HepG2 (cell line): Measurements from ENCODE around the gene CKAP5. TPM values are rescaled to one million over a fixed set of nuclear protein-coding genes. Genes with fewer than 3 reads are reported as not detected.

Source experiments
- BORCS8-MEF2B ChIP-seq: sonication (generic); formaldehyde crosslinking; IDR thresholded peaks from 2 replicates; pipeline ENCODE4 v1.8.0; 2022; ENCODE audit warnings: mild to moderate bottlenecking, missing genetic modification reagents
- CSRNP2 ChIP-seq: sonication (generic); formaldehyde crosslinking; conservative IDR thresholded peaks from 2 replicates; pipeline ENCODE4 v1.8.0; 2022; ENCODE audit warnings: low read depth, missing genetic modification reagents
- DDIT3 ChIP-seq: sonication (generic); formaldehyde crosslinking; IDR thresholded peaks from 2 replicates; pipeline ENCODE4 v1.4.0; 2020; ENCODE audit warnings: mild to moderate bottlenecking, missing genetic modification reagents
- FOSL1 ChIP-seq: sonication (generic); formaldehyde crosslinking; IDR thresholded peaks from 2 replicates; pipeline ENCODE4 v1.9.0; 2021; ENCODE audit warnings: missing genetic modification reagents, borderline replicate concordance
- FOXM1 ChIP-seq: sonication (generic); formaldehyde crosslinking; IDR thresholded peaks from 2 replicates; pipeline ENCODE4 v1.5.0; 2020; ENCODE audit warnings: missing genetic modification reagents
- GATAD2A ChIP-seq: IDR thresholded peaks from 2 replicates; pipeline ENCODE4 v1.6.1; 2016
- MAFK ChIP-seq, 2 experiments: IDR thresholded peaks in 1 of 2; conservative IDR thresholded peaks in 1 of 2; 2 replicates each; pipeline ENCODE4 v1.6.1; 2011; ENCODE audit warnings: improper control_type of control experiment in 2 of 2, low read length in 2 of 2
- MXD4 ChIP-seq: IDR thresholded peaks from 2 replicates; pipeline ENCODE4 v1.6.1; 2016; ENCODE audit warnings: mild to moderate bottlenecking, missing biosample characterization, missing genetic modification reagents
- NCOA5 ChIP-seq: sonication (generic); formaldehyde crosslinking; IDR thresholded peaks from 2 replicates; pipeline ENCODE4 v1.4.0; 2020; ENCODE audit warnings: missing genetic modification reagents
- NPAS2 ChIP-seq: sonication (generic); formaldehyde crosslinking; IDR thresholded peaks from 2 replicates; pipeline ENCODE4 v1.8.0; 2022; ENCODE audit warnings: mild to moderate bottlenecking, missing genetic modification reagents, borderline replicate concordance
- TOPORS ChIP-seq: sonication (generic); formaldehyde crosslinking; IDR thresholded peaks from 2 replicates; pipeline ENCODE4 v1.8.0; 2023; ENCODE audit warnings: mild to moderate bottlenecking, missing genetic modification reagents
- ZNF142 ChIP-seq: sonication (generic); formaldehyde crosslinking; IDR thresholded peaks from 2 replicates; pipeline ENCODE4 v1.4.0; 2020; ENCODE audit warnings: missing genetic modification reagents
- ZNF260 ChIP-seq: sonication (generic); formaldehyde crosslinking; IDR thresholded peaks from 2 replicates; pipeline ENCODE4 v1.4.0; 2020; ENCODE audit warnings: missing genetic modification reagents, low read depth, mild to moderate bottlenecking, borderline replicate concordance
- ZNF282 ChIP-seq: fragments of 450-650 bp; IDR thresholded peaks from 2 replicates; pipeline ENCODE4 v1.6.1; 2018; ENCODE audit not compliant: partially characterized antibody
- ZNF350 ChIP-seq: sonication (generic); formaldehyde crosslinking; IDR thresholded peaks from 2 replicates; pipeline ENCODE4 v1.4.0; 2020; ENCODE audit warnings: mild to moderate bottlenecking, low read depth, missing genetic modification reagents, borderline replicate concordance
- ZNF530 ChIP-seq: sonication (generic); formaldehyde crosslinking; IDR thresholded peaks from 2 replicates; pipeline ENCODE4 v1.5.0; 2020; ENCODE audit warnings: low read depth, mild to moderate bottlenecking, missing genetic modification reagents
- ZNF850 ChIP-seq: sonication (generic); formaldehyde crosslinking; conservative IDR thresholded peaks from 2 replicates; pipeline ENCODE4 v1.9.0; 2021; ENCODE audit warnings: mild to moderate bottlenecking, missing genetic modification reagents
- ZSCAN21 ChIP-seq: sonication (generic); formaldehyde crosslinking; IDR thresholded peaks from 2 replicates; pipeline ENCODE4 v1.8.0; 2022; ENCODE audit warnings: mild to moderate bottlenecking, missing genetic modification reagents, moderate library complexity, borderline replicate concordance
- polyA plus RNA-seq, 8 experiments: library from polyadenylated mRNA; depleted of rRNA in 3 of 8; stranded (reverse) in 7 of 8; unstranded in 1 of 8; fragments of >200 nt; fragmentation: Illumina TruSeq in 4 of 8; extraction: Trizol in 4 of 8; gene quantifications; 2 replicates each; pipeline versions ENCODE4 v1.2.1 to v1.2.3, GENCODE V29; 2011 to 2016; ENCODE audit warnings: low read depth in 4 of 8, missing spikeins in 1 of 8, mixed read lengths in 1 of 8; ENCODE audit not compliant: insufficient read depth in 1 of 8
- total RNA-seq, 5 experiments: library from RNA; depleted of rRNA; stranded (reverse); fragments of >200 nt; fragmentation: Illumina TruSeq; extraction: Trizol; gene quantifications; 2 replicates each; pipeline ENCODE4 v1.2.3, GENCODE V29; 2016; ENCODE audit warnings: low read depth in 1 of 5

CKAP5 gene
- total and polyA plus RNA-seq, 2 of the 13 experiments (the other 11 are each of a cell fraction or from before 2014, with no cell fraction given): 79.2 to 103 TPM

- TF ChIP-seq ZNF142 (CRISPR knock-in tag): 0 out of 2 replicates have a peak, but pooled peaks have one; percentile 31
- TF ChIP-seq DDIT3 (CRISPR knock-in tag): no peak
- no peak for TF ChIP-seq FOSL1
- TF ChIP-seq MAFK (conservative IDR thresholded peaks at IDR 0.05 in 1 of 2, IDR thresholded peaks at IDR 0.05 in 1 of 2; ENCODE audit: low read length in 2 of 2): 0 out of 4 replicates have a peak, but pooled peaks of 1 of the 2 experiments have one; percentile 4
- no peak for TF ChIP-seq FOXM1 (CRISPR knock-in tag)
- TF ChIP-seq BORCS8-MEF2B (CRISPR knock-in tag): peak; percentile 55; the same call in 1 of the 2 replicates
- no peak for TF ChIP-seq NPAS2
- TF ChIP-seq CSRNP2 (CRISPR knock-in tag): no peak
- no peak for TF ChIP-seq TOPORS (CRISPR knock-in tag)
- peak; percentile 74 for TF ChIP-seq GATAD2A (CRISPR knock-in tag)
- peak; percentile 78; the same call in 1 of the 2 replicates for TF ChIP-seq ZNF350 (CRISPR knock-in tag)
- TF ChIP-seq ZNF282: no peak
- no peak for TF ChIP-seq ZNF850 (CRISPR knock-in tag)
- TF ChIP-seq ZSCAN21 (CRISPR knock-in tag): no peak; the same call in 1 of the 2 replicates
- no peak for TF ChIP-seq ZNF260 (CRISPR knock-in tag)
- peak; percentile 82 for TF ChIP-seq MXD4 (CRISPR knock-in tag)
- TF ChIP-seq NCOA5 (CRISPR knock-in tag): no peak
- TF ChIP-seq ZNF530: no peak
Observed at GRCh38 chr11:46826310-46827044, 19.6 kb downstream of the CKAP5 start (continued).
